ENCODE results near the gene LHFPL6.

GRCh38 chr13:39365879-39366278, 237.1 kb downstream of the LHFPL6 start:
- TF ChIP-seq ZNF274 (IDR thresholded peaks at IDR 0.05; ENCODE audit: insufficient read depth, insufficient read length) (no peak), HDAC2 (IDR thresholded peaks at IDR 0.05) (no peak), BRCA1 (IDR thresholded peaks at IDR 0.05; ENCODE audit: low read depth, low read length) (no peak), ZNF207 (IDR thresholded peaks at IDR 0.05; ENCODE audit: borderline replicate concordance) (no peak), TARDBP (IDR thresholded peaks at IDR 0.05; ENCODE audit: borderline replicate concordance) (no peak)
